ENCODE measurements around the gene RIPOR1.

Gene RIPOR1

DNA sequence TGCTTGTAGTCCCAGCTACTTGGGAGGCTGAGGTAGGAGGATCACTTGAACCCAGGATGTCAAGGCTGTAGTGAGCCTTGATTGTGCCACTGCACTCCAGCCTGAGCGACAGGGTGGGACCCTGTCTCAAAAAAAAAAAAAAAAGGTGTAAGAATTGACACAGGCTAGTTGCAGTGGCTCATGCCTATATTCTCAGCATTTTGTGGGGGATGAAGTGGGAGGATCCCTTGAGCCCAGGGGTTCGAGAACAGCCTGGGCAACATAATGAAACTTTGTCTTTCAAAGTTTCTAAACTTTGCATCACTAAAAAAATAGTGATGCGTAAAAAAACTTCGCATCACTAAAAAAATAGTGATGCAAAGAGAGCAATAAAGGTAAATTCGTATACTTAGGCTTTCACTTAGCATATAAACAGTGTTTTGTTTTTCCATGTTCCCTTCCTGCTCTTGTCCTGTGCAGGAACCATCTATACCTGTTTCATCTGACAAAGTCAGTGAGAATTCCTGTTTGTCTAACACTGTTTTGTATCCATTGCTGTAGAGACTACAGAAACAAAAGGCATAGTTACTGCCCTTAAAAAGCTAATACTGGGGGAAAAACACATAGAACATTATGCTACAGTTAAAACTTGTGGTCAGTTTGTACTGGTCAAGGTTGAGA is 65.8 kb downstream of the RIPOR1 start:
- TF ChIP-seq, protein P1, sequence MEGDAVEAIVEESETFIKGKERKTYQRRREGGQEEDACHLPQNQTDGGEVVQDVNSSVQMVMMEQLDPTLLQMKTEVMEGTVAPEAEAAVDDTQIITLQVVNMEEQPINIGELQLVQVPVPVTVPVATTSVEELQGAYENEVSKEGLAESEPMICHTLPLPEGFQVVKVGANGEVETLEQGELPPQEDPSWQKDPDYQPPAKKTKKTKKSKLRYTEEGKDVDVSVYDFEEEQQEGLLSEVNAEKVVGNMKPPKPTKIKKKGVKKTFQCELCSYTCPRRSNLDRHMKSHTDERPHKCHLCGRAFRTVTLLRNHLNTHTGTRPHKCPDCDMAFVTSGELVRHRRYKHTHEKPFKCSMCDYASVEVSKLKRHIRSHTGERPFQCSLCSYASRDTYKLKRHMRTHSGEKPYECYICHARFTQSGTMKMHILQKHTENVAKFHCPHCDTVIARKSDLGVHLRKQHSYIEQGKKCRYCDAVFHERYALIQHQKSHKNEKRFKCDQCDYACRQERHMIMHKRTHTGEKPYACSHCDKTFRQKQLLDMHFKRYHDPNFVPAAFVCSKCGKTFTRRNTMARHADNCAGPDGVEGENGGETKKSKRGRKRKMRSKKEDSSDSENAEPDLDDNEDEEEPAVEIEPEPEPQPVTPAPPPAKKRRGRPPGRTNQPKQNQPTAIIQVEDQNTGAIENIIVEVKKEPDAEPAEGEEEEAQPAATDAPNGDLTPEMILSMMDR (IDR thresholded peaks at IDR 0.05; ENCODE audit: low read depth, low read length, missing control alignments): no peak
- DNase-seq (ENCODE audit: extremely low read depth, low read depth): no peak
- H3K4me3 ChIP-seq (replicated peaks; ENCODE audit: low read depth, low read length): no peak overlapping the region

DNA sequence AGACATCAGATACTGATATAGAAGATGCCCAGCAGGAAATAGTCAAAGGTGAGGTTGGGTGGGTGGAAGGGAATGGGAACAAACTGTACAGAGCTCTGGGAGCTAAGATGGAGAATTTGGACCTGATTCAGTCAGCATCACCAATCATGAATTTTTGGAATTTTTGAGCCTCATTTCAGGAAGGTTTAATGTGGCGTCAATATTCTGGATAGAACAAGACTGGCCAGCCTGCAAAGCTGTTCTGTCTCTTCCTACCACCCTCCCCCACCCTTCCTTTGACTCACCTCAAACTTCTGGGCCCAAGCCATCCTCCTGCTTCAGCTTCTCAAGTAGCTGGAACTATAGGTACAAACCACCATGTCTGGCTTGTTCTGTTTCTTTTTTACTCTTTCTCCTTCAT is 66.3 kb downstream of the RIPOR1 start:
- DNase-seq (ENCODE audit: extremely low read depth, low read depth): no peak
- no peak overlapping the region for H3K4me3 ChIP-seq (replicated peaks; ENCODE audit: low read depth, low read length)
- TF ChIP-seq, protein P1 (IDR thresholded peaks at IDR 0.05; ENCODE audit: low read depth, low read length, missing control alignments): no peak

All from HFF-Myc (cell line).